Spleen (tissue), 3 donors: ENCODE measurements around the gene ZNF331.

ENCODE experiments used
- POLR2A ChIP-seq, 3 donors: fragments of 450-650 bp; IDR thresholded peaks; one replicate each; pipeline ENCODE4 v1.5.1; 2017; ENCODE audit warnings: antibody characterized with exemption in 3 of 3, mild to moderate bottlenecking in 1 of 3
- POLR2AphosphoS5 ChIP-seq, 3 donors: sonication (generic); formaldehyde crosslinking; IDR thresholded peaks; one replicate each; pipeline ENCODE4 v1.5.1; 2017; ENCODE audit warnings: antibody characterized with exemption in 3 of 3

GRCh38 chr19:53525922-53526321 lies 12.0 kb upstream of the ZNF331 start:
- no peak for TF ChIP-seq POLR2AphosphoS5 (IDR thresholded peaks at IDR 0.05)
- no peak for TF ChIP-seq POLR2A (IDR thresholded peaks at IDR 0.05)
